Fibroblast of lung (primary cell): ENCODE measurements around the gene NUP93. TPM values are rescaled to one million over a fixed set of nuclear protein-coding genes. Genes with fewer than 3 reads are reported as not detected.

ENCODE experiments used
- DNase-seq, 2 donors: peaks; one replicate each; pipeline versions ENCODE4 v3.0.0 to v3.0.0-alpha.2; 2010; ENCODE audit warnings: low read depth in 2 of 2
- H2AFZ ChIP-seq: 2 replicates; pipeline ENCODE4 v1.5.1; 2012; ENCODE audit warnings: low read length, control low read depth, inconsistent platforms
- H3K27ac ChIP-seq: 2 replicates; pipeline ENCODE4 v1.5.1; 2011; ENCODE audit warnings: low read length, control low read depth; ENCODE audit not compliant: insufficient read depth
- H3K27me3 ChIP-seq: 2 replicates; pipeline ENCODE4 v1.5.1; 2011; ENCODE audit warnings: mild to moderate bottlenecking, low read length; ENCODE audit not compliant: control insufficient read depth, insufficient read depth
- H3K36me3 ChIP-seq: 2 replicates; pipeline ENCODE4 v1.5.1; 2011; ENCODE audit warnings: low read length; ENCODE audit not compliant: control insufficient read depth, insufficient read depth
- H3K4me1 ChIP-seq: 2 replicates; pipeline ENCODE4 v1.5.1; 2011; ENCODE audit warnings: low read length; ENCODE audit not compliant: control insufficient read depth, insufficient read depth; ENCODE audit errors: extremely low read depth
- H3K4me2 ChIP-seq: 2 replicates; pipeline ENCODE4 v1.5.1; 2011; ENCODE audit warnings: low read length, control low read depth; ENCODE audit not compliant: insufficient read depth; ENCODE audit errors: extremely low read depth
- H3K4me3 ChIP-seq, 4 experiments: fragments of 200-600 bp in 1 of 4; sonication (generic) in 1 of 4; replicated peaks in 1 of 4; 2 replicates each; pipeline ENCODE4 v1.5.1; 2011 to 2016; ENCODE audit warnings: low read length in 4 of 4, low read depth in 3 of 4, mild to moderate bottlenecking in 3 of 4, control low read depth in 2 of 4, inconsistent platforms in 1 of 4, mixed read lengths in 1 of 4; ENCODE audit not compliant: insufficient read depth in 1 of 4; ENCODE audit errors: control extremely low read depth in 1 of 4
- H3K79me2 ChIP-seq: 2 replicates; pipeline ENCODE4 v1.5.1; 2012; ENCODE audit warnings: mild to moderate bottlenecking, low read length, inconsistent platforms; ENCODE audit not compliant: control insufficient read depth, insufficient read depth
- H3K9ac ChIP-seq: 2 replicates; pipeline ENCODE4 v1.5.1; 2011; ENCODE audit warnings: mild to moderate bottlenecking, low read length, control low read depth; ENCODE audit not compliant: insufficient read depth
- H3K9me3 ChIP-seq: 2 replicates; pipeline ENCODE4 v1.5.1; 2012; ENCODE audit warnings: low read depth, low read length; ENCODE audit not compliant: control insufficient read depth, insufficient read depth
- H4K20me1 ChIP-seq: 2 replicates; pipeline ENCODE4 v1.5.1; 2011; ENCODE audit warnings: low read length; ENCODE audit not compliant: control insufficient read depth, insufficient read depth; ENCODE audit errors: extremely low read depth
- EZH2 ChIP-seq: IDR thresholded peaks from 2 replicates; pipeline ENCODE4 v1.5.1; 2012; ENCODE audit warnings: low read length, control low read depth, mild to moderate bottlenecking; ENCODE audit errors: missing control alignments
- polyA plus RNA-seq, 2 donors: library from polyadenylated mRNA; depleted of rRNA in 1 of 2; stranded (reverse) in 1 of 2; unstranded in 1 of 2; fragments of >200 nt; gene quantifications; 2 replicates each; pipeline ENCODE4 v1.2.1, GENCODE V29; 2011 to 2012; ENCODE audit warnings: missing spikeins in 1 of 2
- total RNA-seq: library from RNA; depleted of rRNA; stranded (reverse); fragments of >200 nt; gene quantifications from 2 replicates; pipeline ENCODE4 v1.2.1, GENCODE V29; 2014
- TF ChIP-seq, protein P1 (sequence below), 2 donors: IDR thresholded peaks in 1 of 2; conservative IDR thresholded peaks in 1 of 2; 1 replicate in 1 of 2; 2 replicates in 1 of 2; pipeline ENCODE4 v1.5.1; 2011 to 2012; ENCODE audit warnings: low read length in 2 of 2, control low read depth in 1 of 2, inconsistent platforms in 1 of 2, low read depth in 1 of 2, mild to moderate bottlenecking in 1 of 2

NUP93 gene
- total and polyA plus RNA-seq, 2 donors (not counting 1 experiment from before 2014, with no cell fraction given) = 37.6 to 42.9 TPM

GRCh38 chr16:56755038-56755437, 25.1 kb downstream of the NUP93 start:
- Histone ChIP-seq H3K27ac (no peak overlapping the region), H3K36me3 (peaks cover 2% of the 10 kb centered on the region), H3K27me3 (no peaks in the 10 kb centered on the region), H3K4me2 (no peak overlapping the region), H3K9ac (no peak overlapping the region), H3K9me3 (no peaks in the 10 kb centered on the region), H4K20me1 (no peaks in the 10 kb centered on the region), H3K79me2 (peaks cover 2% of the 10 kb centered on the region), H3K4me3 (no peak overlapping the region), H3K4me1 (no peaks in the 10 kb centered on the region), H2AFZ (no peak overlapping the region)
- no peak for TF ChIP-seq EZH2
- TF ChIP-seq, protein P1, sequence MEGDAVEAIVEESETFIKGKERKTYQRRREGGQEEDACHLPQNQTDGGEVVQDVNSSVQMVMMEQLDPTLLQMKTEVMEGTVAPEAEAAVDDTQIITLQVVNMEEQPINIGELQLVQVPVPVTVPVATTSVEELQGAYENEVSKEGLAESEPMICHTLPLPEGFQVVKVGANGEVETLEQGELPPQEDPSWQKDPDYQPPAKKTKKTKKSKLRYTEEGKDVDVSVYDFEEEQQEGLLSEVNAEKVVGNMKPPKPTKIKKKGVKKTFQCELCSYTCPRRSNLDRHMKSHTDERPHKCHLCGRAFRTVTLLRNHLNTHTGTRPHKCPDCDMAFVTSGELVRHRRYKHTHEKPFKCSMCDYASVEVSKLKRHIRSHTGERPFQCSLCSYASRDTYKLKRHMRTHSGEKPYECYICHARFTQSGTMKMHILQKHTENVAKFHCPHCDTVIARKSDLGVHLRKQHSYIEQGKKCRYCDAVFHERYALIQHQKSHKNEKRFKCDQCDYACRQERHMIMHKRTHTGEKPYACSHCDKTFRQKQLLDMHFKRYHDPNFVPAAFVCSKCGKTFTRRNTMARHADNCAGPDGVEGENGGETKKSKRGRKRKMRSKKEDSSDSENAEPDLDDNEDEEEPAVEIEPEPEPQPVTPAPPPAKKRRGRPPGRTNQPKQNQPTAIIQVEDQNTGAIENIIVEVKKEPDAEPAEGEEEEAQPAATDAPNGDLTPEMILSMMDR (conservative IDR thresholded peaks at IDR 0.05 in 1 of 2, IDR thresholded peaks at IDR 0.05 in 1 of 2; ENCODE audit: low read depth in 1 of 2, low read length in 2 of 2) = no peak
- no peak for DNase-seq

- Histone ChIP-seq H4K20me1 (no peaks in the 10 kb centered on the region), H3K79me2 (peaks cover 2% of the 10 kb centered on the region), H3K36me3 (no peaks in the 10 kb centered on the region), H2AFZ (no peak overlapping the region), H3K27ac (no peak overlapping the region), H3K9me3 (no peaks in the 10 kb centered on the region), H3K4me1 (no peaks in the 10 kb centered on the region), H3K4me3 (no peak overlapping the region), H3K9ac (no peak overlapping the region), H3K27me3 (no peaks in the 10 kb centered on the region), H3K4me2 (no peak overlapping the region)
- no peak for TF ChIP-seq EZH2
- TF ChIP-seq, protein P1 (conservative IDR thresholded peaks at IDR 0.05 in 1 of 2, IDR thresholded peaks at IDR 0.05 in 1 of 2; ENCODE audit: low read depth in 1 of 2, low read length in 2 of 2) = no peak
- no peak for DNase-seq
Measured at GRCh38 chr16:56758432-56758831, 28.5 kb downstream of the NUP93 start.

GRCh38 chr16:56758930-56759329, 29.0 kb downstream of the NUP93 start:
- no peak for DNase-seq

More at GRCh38 chr16:56758930-56759329, 29.0 kb downstream of the NUP93 start:
- no peaks in the 10 kb centered on the region for H3K9me3 ChIP-seq
- H3K79me2 ChIP-seq = peaks cover 2% of the 10 kb centered on the region
- H3K4me1 ChIP-seq = no peaks in the 10 kb centered on the region
- H3K27me3 ChIP-seq = no peaks in the 10 kb centered on the region
- no peak overlapping the region for H3K4me3 ChIP-seq
- no peak overlapping the region for H3K27ac ChIP-seq
- no peak overlapping the region for H3K4me2 ChIP-seq
- H4K20me1 ChIP-seq = no peaks in the 10 kb centered on the region
- H3K36me3 ChIP-seq = no peaks in the 10 kb centered on the region
- H2AFZ ChIP-seq = no peak overlapping the region
- no peak for TF ChIP-seq EZH2
- TF ChIP-seq, protein P1 (conservative IDR thresholded peaks at IDR 0.05 in 1 of 2, IDR thresholded peaks at IDR 0.05 in 1 of 2; ENCODE audit: low read depth in 1 of 2, low read length in 2 of 2) = no peak
- no peak overlapping the region for H3K9ac ChIP-seq
